HEK293 (cell line): ENCODE results near the gene TUBGCP6.

Source experiments
- GLI2 ChIP-seq: fragments of 450-650 bp; formaldehyde crosslinking; IDR thresholded peaks from 2 replicates; pipeline ENCODE4; 2017; ENCODE audit warnings: missing biosample characterization, missing genetic modification characterization, low read depth, borderline replicate concordance
- GLIS2 ChIP-seq: fragments of 450-650 bp; formaldehyde crosslinking; IDR thresholded peaks from 2 replicates; pipeline ENCODE4 v1.5.1; 2016; ENCODE audit warnings: missing biosample characterization, missing genetic modification characterization
- INSM2 ChIP-seq: fragments of 450-650 bp; formaldehyde crosslinking; IDR thresholded peaks from 2 replicates; pipeline ENCODE4 v1.5.1; 2016; ENCODE audit warnings: missing biosample characterization, missing genetic modification characterization
- KLF8 ChIP-seq: fragments of 450-650 bp; formaldehyde crosslinking; IDR thresholded peaks from 2 replicates; pipeline ENCODE4 v1.5.1; 2016; ENCODE audit warnings: missing biosample characterization, missing genetic modification characterization
- KLF9 ChIP-seq: fragments of 450-650 bp; formaldehyde crosslinking; IDR thresholded peaks from 2 replicates; pipeline ENCODE4 v1.5.1; 2016; ENCODE audit warnings: missing biosample characterization, missing genetic modification characterization, low read depth
- SP3 ChIP-seq: fragments of 450-650 bp; formaldehyde crosslinking; IDR thresholded peaks from 2 replicates; pipeline ENCODE4 v1.5.1; 2016; ENCODE audit warnings: missing biosample characterization, missing genetic modification characterization
- TCF7L2 ChIP-seq: IDR thresholded peaks from 2 replicates; pipeline ENCODE4 v1.6.1; 2011; ENCODE audit warnings: low read depth, mild to moderate bottlenecking, inconsistent platforms, low read length, moderate library complexity, borderline replicate concordance
- TSHZ1 ChIP-seq: fragments of 450-650 bp; formaldehyde crosslinking; IDR thresholded peaks from 2 replicates; pipeline ENCODE4 v1.5.1; 2016; ENCODE audit warnings: missing biosample characterization, missing genetic modification characterization, borderline replicate concordance
- ZBTB21 ChIP-seq: fragments of 450-650 bp; formaldehyde crosslinking; IDR thresholded peaks from 2 replicates; pipeline ENCODE4 v1.5.1; 2017; ENCODE audit warnings: missing biosample characterization, missing genetic modification characterization
- ZBTB49 ChIP-seq: fragments of 450-650 bp; formaldehyde crosslinking; IDR thresholded peaks from 2 replicates; pipeline ENCODE4 v1.5.1; 2016; ENCODE audit warnings: missing biosample characterization, missing genetic modification characterization, low read depth
- ZNF112 ChIP-seq: fragments of 450-650 bp; formaldehyde crosslinking; IDR thresholded peaks from 2 replicates; pipeline ENCODE4 v1.5.0; 2017; ENCODE audit warnings: missing biosample characterization, missing genetic modification characterization
- ZNF169 ChIP-seq: fragments of 450-650 bp; formaldehyde crosslinking; IDR thresholded peaks from 2 replicates; pipeline ENCODE4 v1.5.1; 2016; ENCODE audit warnings: missing biosample characterization, missing genetic modification characterization
- ZNF2 ChIP-seq: fragments of 450-650 bp; formaldehyde crosslinking; IDR thresholded peaks from 2 replicates; pipeline ENCODE4 v1.5.1; 2016; ENCODE audit warnings: missing biosample characterization, missing genetic modification characterization
- ZNF292 ChIP-seq: fragments of 450-650 bp; formaldehyde crosslinking; IDR thresholded peaks from 2 replicates; pipeline ENCODE4 v1.5.1; 2016; ENCODE audit warnings: low read depth, missing biosample characterization, missing genetic modification characterization, borderline replicate concordance
- ZNF324 ChIP-seq: fragments of 450-650 bp; formaldehyde crosslinking; IDR thresholded peaks from 2 replicates; pipeline ENCODE4 v1.5.1; 2016; ENCODE audit warnings: missing biosample characterization, missing genetic modification characterization
- ZNF433 ChIP-seq: fragments of 450-650 bp; formaldehyde crosslinking; IDR thresholded peaks from 2 replicates; pipeline ENCODE4 v1.5.1; 2016; ENCODE audit warnings: missing biosample characterization, missing genetic modification characterization, low read depth
- ZNF501 ChIP-seq: fragments of 450-650 bp; formaldehyde crosslinking; IDR thresholded peaks from 2 replicates; pipeline ENCODE4 v1.5.1; 2016; ENCODE audit warnings: missing biosample characterization, missing genetic modification characterization
- ZNF513 ChIP-seq: fragments of 450-650 bp; IDR thresholded peaks from 2 replicates; pipeline ENCODE4 v1.5.1; 2018; ENCODE audit warnings: missing biosample characterization, missing genetic modification characterization
- ZNF621 ChIP-seq: fragments of 450-650 bp; formaldehyde crosslinking; IDR thresholded peaks from 2 replicates; pipeline ENCODE4 v1.5.1; 2017; ENCODE audit warnings: missing biosample characterization, missing genetic modification characterization
- ZNF639 ChIP-seq: fragments of 450-650 bp; formaldehyde crosslinking; IDR thresholded peaks from 2 replicates; pipeline ENCODE4 v1.5.1; 2016; ENCODE audit warnings: missing biosample characterization, missing genetic modification characterization
- ZNF692 ChIP-seq: fragments of 450-650 bp; formaldehyde crosslinking; IDR thresholded peaks from 2 replicates; pipeline ENCODE4 v1.5.1; 2016; ENCODE audit warnings: missing biosample characterization, missing genetic modification characterization
- ZNF747 ChIP-seq: fragments of 450-650 bp; formaldehyde crosslinking; IDR thresholded peaks from 2 replicates; pipeline ENCODE4 v1.5.1; 2016; ENCODE audit warnings: missing biosample characterization, missing genetic modification characterization
- ZSCAN5A ChIP-seq: fragments of 450-650 bp; formaldehyde crosslinking; IDR thresholded peaks from 2 replicates; pipeline ENCODE4 v1.5.1; 2016; ENCODE audit warnings: missing biosample characterization, missing genetic modification characterization

Gene TUBGCP6

GRCh38 chr22:50200461-50201190 lies 44.2 kb downstream of the TUBGCP6 start, which contains the start of gene SELENOO (continued):
- TF ChIP-seq KLF9 (no peak; the same call in 1 of the 2 replicates), SP3 (tag by site-specific recombination) (peak; percentile 89), ZNF292 (tag by site-specific recombination) (no peak), ZNF169 (tag by site-specific recombination) (no peak), ZNF692 (tag by site-specific recombination) (no peak), ZNF513 (tag by site-specific recombination) (no peak), ZNF2 (tag by site-specific recombination) (no peak), ZNF501 (no peak), ZBTB49 (tag by site-specific recombination) (no peak), ZNF112 (no peak), INSM2 (no peak), KLF8 (tag by site-specific recombination) (peak; percentile 60), ZSCAN5A (tag by site-specific recombination) (no peak), GLIS2 (tag by site-specific recombination) (peak; percentile 48; the same call in 1 of the 2 replicates), ZNF747 (tag by site-specific recombination) (no peak), ZNF621 (no peak), ZNF433 (no peak), TSHZ1 (tag by site-specific recombination) (no peak), GLI2 (tag by site-specific recombination) (no peak), ZNF324 (no peak), ZBTB21 (tag by site-specific recombination) (no peak), TCF7L2 (no peak), ZNF639 (tag by site-specific recombination) (no peak)
